B cell (primary cell): ENCODE results near the gene PNKD.

Experiments
- CTCF ChIP-seq: fragments of 200-600 bp; IDR thresholded peaks from one replicate; pipeline ENCODE4 v1.8.0; 2022; ENCODE audit warnings: antibody characterized with exemption, mild to moderate bottlenecking
- EZH2 ChIP-seq: IDR thresholded peaks from 2 replicates; pipeline ENCODE4 v1.6.1; 2012; ENCODE audit warnings: borderline replicate concordance, low read depth, mild to moderate bottlenecking, moderate library complexity, low read length; ENCODE audit not compliant: insufficient read depth, poor library complexity, severe bottlenecking

- no peak for TF ChIP-seq CTCF
- no peak for TF ChIP-seq EZH2
Measured at GRCh38 chr2:218252509-218253231, 17.6 kb upstream of the PNKD start.
